K562 treated with DMSO at 1 percent for 4 hours (cell line): ENCODE data around the gene ZSCAN18. TPM values are rescaled to one million over a fixed set of nuclear protein-coding genes. Genes with fewer than 3 reads are reported as not detected.

Experiments used
- total RNA-seq: library from RNA; unstranded; fragments of 300-600 nt; gene quantifications from 2 replicates; pipeline ENCODE4 v1.2.3, GENCODE V29; 2022; ENCODE audit not compliant: insufficient read depth

ZSCAN18 gene, protein sequence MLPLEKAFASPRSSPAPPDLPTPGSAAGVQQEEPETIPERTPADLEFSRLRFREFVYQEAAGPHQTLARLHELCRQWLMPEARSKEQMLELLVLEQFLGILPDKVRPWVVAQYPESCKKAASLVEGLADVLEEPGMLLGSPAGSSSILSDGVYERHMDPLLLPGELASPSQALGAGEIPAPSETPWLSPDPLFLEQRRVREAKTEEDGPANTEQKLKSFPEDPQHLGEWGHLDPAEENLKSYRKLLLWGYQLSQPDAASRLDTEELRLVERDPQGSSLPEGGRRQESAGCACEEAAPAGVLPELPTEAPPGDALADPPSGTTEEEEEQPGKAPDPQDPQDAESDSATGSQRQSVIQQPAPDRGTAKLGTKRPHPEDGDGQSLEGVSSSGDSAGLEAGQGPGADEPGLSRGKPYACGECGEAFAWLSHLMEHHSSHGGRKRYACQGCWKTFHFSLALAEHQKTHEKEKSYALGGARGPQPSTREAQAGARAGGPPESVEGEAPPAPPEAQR
- total RNA-seq, result 3.4 and 8.5 TPM in 2 replicates

GRCh38 chr19:58097781-58098681 lies at the start of gene ZSCAN18:
Gene ZSCAN18 (minus strand): TSS chr19:58098231. CDS start chr19:58090267, 7,964 bp downstream.

GRCh38 chr19:58059003-58059670 lies 38.9 kb downstream of the ZSCAN18 start, which contains the start of gene ZNF135:
Gene ZNF135 (plus strand): TSS chr19:58059282. CDS start chr19:58060003, 721 bp downstream.

Other genes starting within 250 kb of the ZSCAN18 start
- gene ZNF587, start 248.4 kb downstream of the ZSCAN18 start, total RNA-seq, result 6.8 and 7.0 TPM in 2 replicates
- 1.8 and 3.0 TPM in 2 replicates for gene ZNF814, start 209.2 kb downstream of the ZSCAN18 start, total RNA-seq
- gene ZNF417, start 181.6 kb downstream of the ZSCAN18 start, total RNA-seq, result 1.7 and 7.3 TPM in 2 replicates
- not detected in 2 replicates for gene ZNF418, start 162.8 kb downstream of the ZSCAN18 start, total RNA-seq
- gene ZNF256, start 150.5 kb downstream of the ZSCAN18 start, total RNA-seq, result not detected in 2 replicates
- not detected in 2 replicates for gene C19orf18, start 123.7 kb downstream of the ZSCAN18 start, total RNA-seq
- gene ZNF606, start 95.4 kb downstream of the ZSCAN18 start, total RNA-seq, result 0.74 and 0.77 TPM in 2 replicates
- not detected in 2 replicates for gene ZSCAN1, start 64.2 kb downstream of the ZSCAN18 start, total RNA-seq
- gene ZNF135, start 38.9 kb downstream of the ZSCAN18 start, total RNA-seq, result not detected in 2 replicates
- 1.5 and 2.4 TPM in 2 replicates for gene ZNF329, start 52.6 kb upstream of the ZSCAN18 start, total RNA-seq
- gene ZNF274, start 84.8 kb upstream of the ZSCAN18 start, total RNA-seq, result 34.3 and 35.2 TPM in 2 replicates
- gene ZNF544, start 130.7 kb upstream of the ZSCAN18 start, total RNA-seq, result 20.9 and 27.5 TPM in 2 replicates
- 1.7 and 1.8 TPM in 2 replicates for gene ZNF8, start 180.7 kb upstream of the ZSCAN18 start, total RNA-seq
- gene ERVK3-1, start 207.1 kb upstream of the ZSCAN18 start, total RNA-seq, result 94.2 and 122 TPM in 2 replicates
- gene ZSCAN22, start 228.8 kb upstream of the ZSCAN18 start, total RNA-seq, result 1.7 and 2.7 TPM in 2 replicates